HPDE6-E6E7 (cell line): ENCODE data around the gene HES6.

Source experiments
- DNase-seq: peaks from one replicate; pipeline ENCODE4 v3.0.0; 2011; ENCODE audit warnings: missing footprints; ENCODE audit errors: extremely low spot score

The HES6 gene

DNA sequence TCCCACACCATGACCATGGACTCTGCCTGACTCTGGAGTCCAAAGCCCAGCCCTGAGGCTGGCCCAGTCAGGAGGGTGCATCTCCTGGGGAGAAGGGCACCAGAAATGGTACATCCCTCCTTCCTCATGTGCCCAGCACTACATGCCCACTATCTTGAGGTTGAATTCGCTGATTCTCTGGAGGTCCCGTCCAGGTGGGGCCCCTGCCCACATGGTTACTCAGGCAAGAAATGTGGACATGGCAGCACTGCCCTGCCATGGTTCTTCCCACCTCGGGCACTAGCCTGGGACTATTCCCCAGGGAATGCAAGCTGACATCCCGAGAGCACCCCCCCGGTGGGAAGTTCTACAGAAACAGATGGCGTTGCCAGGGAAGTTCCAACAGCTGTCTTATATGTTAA lies 15.3 kb upstream of the HES6 start:
- no peak for DNase-seq

GRCh38 chr2:238254095-238254723 lies 14.4 kb upstream of the HES6 start:
- DNase-seq: no peak

DNA sequence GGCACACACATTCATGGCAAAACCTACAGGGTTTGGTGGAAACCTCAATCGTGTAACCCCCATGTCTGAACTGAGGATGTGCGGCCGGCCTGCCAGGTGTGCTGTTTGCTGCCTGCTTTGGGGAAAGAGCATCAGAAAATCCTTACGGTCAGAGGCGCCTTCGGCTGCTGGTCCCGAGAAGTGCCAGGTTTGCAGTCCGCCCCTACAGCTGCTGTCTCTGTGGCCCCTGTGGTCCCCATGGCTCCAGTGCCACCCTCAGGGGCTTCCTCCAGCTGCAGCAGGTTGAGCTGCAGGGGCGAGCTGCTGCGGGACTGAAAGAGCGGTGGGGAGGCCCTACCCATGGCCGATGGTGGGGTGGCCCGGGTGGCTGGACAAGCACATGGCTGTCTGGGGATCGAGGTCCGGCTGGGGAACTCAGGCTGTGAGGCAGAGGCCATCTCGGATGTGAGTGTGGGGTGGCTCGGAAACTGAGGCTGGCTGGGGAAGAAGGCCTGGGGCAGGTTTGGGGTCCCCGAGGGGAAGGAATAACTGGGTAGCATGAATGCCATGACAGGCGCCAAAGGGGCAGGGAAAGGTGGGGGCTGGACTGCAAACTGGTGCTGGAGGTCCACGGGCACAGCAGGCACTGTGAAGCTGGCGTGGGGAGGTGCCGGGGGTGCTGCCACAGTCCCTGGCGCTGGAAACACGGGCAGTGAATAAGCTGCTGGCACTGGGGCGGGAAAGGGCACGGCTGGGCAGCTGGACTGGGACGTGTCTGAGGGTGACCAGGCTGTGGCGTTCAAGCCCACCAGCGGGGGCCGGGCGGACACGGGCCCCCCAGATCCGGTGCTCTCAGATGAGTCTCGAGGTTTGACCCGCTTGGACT lies 13.2 kb upstream of the HES6 start:
- no peak for DNase-seq

- no peak for DNase-seq
These were observed 12.1 kb upstream of the HES6 start for GRCh38 chr2:238251986-238252385.

DNA sequence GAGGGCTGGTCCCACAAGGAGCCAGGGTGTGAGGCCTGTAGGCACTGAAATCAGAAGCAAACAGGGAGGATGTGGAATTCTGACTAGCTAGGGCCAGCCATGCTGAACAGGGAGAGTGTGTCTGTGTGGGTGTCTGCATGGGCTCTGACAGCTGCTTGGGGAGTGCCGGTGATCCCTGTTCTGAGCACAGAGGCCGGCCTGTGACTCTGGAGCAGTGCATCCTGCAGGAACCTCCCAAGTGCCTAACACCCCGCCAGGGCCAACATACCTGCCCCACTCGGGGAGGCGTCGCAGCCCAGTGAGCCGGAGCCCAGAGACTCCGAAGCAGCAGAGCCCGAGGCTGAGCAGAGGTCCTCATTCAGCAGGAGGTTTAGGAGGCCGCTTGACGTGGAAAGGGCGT lies 11.5 kb upstream of the HES6 start:
- no peak for DNase-seq

DNA sequence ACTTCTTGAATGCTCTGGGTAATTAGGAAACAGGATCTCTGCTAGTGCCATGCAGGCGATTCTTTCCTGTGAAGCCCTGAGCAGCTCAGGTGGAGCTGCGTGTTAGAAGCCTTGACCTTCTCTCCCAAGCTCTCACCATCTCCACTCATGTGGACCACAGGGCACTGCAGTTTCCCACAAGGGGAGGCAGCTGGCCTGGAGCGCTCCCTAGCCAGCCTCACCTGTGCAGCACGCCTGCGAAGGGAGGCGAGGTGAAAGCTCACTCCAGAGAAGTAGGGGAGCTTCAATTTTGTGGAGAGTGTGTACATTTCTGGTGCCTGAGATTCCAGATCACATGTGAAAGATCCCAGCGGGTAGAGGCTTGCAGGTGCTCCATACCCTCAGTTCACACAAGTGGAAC lies 11.1 kb upstream of the HES6 start:
- no peak for DNase-seq

- DNase-seq: no peak
These were observed 8.1 kb upstream of the HES6 start for GRCh38 chr2:238247841-238248453.

DNA sequence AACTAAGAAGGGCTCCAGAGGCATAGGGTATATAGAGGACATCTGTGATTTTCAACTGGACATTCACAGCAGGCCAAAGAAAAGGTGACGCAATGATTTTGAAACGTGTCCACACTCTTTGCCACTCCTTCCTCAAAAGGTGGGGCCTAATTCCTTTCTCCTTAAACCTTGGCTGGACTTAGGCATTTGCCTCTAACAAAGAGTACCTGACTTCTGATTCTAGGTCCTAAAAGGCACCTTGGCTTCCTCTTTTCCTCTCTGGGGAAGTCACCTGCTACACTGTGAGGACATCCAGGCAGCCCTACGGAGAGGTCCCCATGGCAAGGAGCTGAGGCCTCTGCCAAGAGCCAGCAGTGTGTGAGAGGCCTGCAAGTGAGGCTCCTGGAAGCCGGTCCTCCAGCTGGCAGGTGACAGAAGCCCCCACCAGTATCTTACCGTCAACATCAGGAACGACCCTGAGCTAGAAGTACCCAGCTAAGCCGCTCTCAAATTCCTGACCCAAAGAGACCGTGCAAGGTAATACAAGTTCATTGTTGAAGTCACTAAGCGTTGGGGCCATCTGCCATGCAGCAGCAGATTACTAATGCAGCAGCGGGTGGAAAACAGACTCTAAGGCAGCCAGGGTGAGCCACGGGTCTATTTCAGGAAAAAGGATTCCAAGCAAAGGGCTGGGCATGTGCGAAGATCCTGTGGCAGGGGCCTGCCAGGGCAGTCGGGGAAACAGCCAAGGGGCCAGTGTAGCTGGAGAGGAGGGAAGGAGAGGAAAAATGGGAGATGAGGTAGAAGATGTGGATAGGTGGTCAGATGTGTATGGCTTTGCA lies 7.4 kb upstream of the HES6 start:
- DNase-seq: no peak

- no peak for DNase-seq
These were observed 4.3 kb upstream of the HES6 start for GRCh38 chr2:238244151-238244550.

- no peak for DNase-seq
These were observed 3.7 kb upstream of the HES6 start for GRCh38 chr2:238243496-238244076.

- no peak for DNase-seq
These were observed 3.1 kb upstream of the HES6 start for GRCh38 chr2:238242731-238243495.

GRCh38 chr2:238241970-238242369 lies 2.1 kb upstream of the HES6 start:
- no peak for DNase-seq

DNA sequence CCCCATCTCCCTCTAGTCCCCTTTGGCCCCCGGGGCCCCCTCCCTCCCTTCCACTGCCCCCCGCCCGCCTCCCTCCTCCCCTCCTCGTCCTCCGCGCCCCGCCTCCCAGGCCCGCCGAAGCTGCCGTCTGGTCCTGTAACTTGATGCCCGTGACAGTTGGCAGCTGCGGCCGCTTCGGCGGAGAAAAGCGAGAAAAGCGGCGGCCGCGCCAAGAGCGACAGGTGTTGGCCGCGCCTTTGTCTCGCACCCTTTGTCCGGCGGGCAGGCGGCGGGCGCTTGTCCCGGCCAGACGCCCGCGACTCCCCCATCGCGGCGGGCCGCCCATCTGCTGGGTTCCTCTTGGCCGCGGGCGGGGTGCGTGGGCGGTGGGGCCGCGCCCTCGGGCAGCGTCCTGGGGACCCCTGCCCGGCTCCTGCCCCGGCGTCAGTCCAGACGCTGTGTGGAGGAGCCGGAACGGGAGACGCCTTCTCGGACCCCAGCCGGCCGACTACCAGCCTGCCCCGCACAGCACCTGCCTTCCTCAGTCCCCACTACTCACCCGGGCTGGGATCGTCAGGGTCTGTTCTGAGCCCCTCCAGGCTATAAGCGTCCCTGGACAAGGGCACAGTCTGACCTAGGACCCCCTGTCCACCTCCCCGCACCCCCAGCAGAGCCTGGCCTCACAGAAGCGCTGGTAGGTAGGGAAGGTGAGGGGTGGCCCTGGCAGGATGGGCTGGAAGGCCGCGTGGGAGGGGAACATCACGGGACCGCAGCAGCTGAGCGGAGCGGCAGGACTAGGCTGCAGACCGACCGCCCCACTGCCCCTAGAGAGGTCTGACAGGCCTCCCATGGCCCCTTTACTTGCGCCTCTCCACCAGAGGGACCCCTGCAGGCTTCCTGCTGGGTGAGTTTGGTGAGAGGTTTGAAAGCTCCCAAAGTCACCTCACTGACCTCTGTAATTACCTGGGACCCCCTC lies 1.2 kb upstream of the HES6 start:
- DNase-seq: no peak

DNA sequence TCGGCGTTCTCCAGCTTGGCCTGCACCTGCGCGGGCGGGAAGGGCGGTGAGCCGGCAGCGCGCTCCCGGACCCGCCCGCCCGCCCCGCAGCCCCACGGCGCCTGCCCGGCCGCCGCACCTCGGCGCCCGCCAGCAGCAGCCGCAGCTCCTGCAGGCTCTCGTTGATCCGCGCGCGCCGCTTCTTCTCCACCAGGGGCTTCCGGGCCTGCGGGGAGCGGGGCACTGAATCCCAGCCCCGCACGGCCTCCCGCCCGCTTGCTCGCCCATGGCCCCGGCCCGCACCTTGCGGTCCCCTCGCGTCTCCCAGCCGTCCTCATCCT lies 335 bp downstream of the HES6 start:
- DNase-seq: no peak

GRCh38 chr2:238238766-238239542 lies 884 bp downstream of the HES6 start:
- no peak for DNase-seq

GRCh38 chr2:238238311-238238765 lies 1.5 kb downstream of the HES6 start:
- no peak for DNase-seq

DNA sequence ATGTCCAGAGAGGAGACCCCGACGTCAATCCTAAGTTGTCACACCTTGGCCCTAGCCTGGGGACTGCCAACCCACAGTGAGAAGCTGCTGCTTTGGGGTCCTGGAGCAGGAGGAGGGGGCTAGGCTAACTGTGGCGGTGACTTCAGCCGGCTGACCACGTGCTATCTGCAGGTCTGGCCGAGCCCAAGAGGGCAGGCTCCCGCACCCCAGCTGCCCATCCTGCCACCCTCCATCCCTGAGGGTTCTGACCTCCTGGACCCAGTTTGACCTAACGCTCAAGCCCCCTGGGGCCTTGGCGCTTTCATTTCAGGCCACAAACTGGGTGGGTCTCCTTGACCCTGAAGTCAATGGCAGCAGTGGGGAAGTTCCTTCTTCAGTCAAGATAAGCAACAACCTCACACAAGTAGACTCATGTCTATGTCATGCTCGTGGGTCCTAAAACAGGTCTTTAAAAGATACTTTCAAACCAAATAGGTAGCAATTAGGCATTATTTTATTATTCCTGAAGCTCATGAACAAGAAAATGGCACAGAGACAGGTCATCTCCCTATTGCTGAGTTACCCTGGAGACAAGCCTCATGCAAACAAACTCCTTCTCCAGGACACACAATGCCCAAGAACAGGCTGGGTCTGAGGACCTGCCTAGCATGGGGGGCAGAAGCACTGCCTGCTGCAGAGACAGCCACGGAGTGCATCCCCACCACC lies 2.3 kb downstream of the HES6 start:
- no peak for DNase-seq

DNA sequence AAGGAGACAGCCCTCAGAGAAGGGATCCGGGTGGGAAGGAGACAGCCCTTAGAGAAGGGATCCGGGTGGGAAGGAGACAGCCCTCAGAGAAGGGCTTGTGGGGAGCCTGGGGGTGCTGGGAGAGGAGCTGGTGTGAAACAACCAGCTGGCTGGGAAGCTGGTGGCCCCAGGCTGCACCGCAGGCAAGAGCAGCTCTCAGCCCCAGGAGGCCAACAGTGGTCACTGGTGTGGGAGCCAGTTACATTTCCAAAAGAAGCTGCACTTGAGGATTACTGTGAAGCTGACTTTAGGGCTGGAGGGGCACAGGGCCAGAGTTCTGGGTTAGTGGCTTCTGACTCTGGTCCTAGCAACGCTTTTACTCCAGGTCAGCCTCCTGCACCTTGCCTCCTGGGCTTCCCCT lies 3.3 kb downstream of the HES6 start:
- no peak for DNase-seq
